ENCODE results near the gene RAD9B. TPM values are rescaled to one million over a fixed set of nuclear protein-coding genes. Genes with fewer than 3 reads are reported as not detected.
A peak's percentile ranks its signal among the peaks of the same experiment; 100 is the strongest.

The RAD9B gene
- total RNA-seq, 1 donor: 1.3 TPM

- no peak for DNase-seq (ENCODE audit: low read depth)
- no peak overlapping the region for H3K4me3 ChIP-seq (ENCODE audit: low read depth, low read length)
- TF ChIP-seq CTCF (IDR thresholded peaks at IDR 0.05; ENCODE audit: insufficient read depth, low read depth, low read length): no peak
These were observed 26.2 kb downstream of the RAD9B start for GRCh38 chr12:110528277-110528839.

GRCh38 chr12:110530511-110530910 is 28.4 kb downstream of the RAD9B start:
- DNase-seq (ENCODE audit: low read depth): no peak
- no peak overlapping the region for H3K4me3 ChIP-seq (ENCODE audit: low read depth, low read length)
- TF ChIP-seq CTCF (IDR thresholded peaks at IDR 0.05; ENCODE audit: insufficient read depth, low read depth, low read length): no peak

DNA sequence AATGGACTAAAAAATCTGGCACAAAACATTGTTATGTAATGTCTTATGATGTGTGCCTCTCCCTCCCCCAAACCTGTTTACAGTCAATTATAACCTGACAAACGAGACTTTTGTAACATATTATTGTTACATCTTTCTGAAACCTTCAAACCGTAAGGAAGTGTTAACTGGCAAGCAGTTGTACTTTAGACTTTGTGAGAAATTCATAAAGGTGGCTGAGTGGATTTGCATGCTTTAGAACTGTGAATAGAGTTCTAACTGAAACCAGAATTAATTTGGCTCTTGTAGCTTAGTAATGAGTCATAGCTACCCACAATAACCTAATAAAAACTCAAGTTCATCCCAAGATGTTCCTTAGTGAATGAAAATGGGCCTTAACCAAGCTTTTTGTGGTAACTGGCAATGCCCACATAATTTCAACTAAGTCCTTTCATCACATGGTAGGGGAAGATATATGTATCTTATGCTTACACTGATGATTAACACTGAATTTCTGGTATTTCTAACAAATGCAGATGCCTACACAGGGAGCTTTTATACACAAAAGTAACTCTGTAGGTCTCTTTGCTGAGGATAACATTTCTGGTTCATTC is 29.7 kb downstream of the RAD9B start:
- H3K4me3 ChIP-seq (ENCODE audit: low read depth, low read length): no peak overlapping the region
- no peak for TF ChIP-seq CTCF (IDR thresholded peaks at IDR 0.05; ENCODE audit: insufficient read depth, low read depth, low read length)

GRCh38 chr12:110532644-110533043 is 30.5 kb downstream of the RAD9B start:
- no peak for DNase-seq (ENCODE audit: low read depth)
- TF ChIP-seq CTCF (IDR thresholded peaks at IDR 0.05; ENCODE audit: insufficient read depth, low read depth, low read length): no peak

More for the DNA sequence above, 29.7 kb downstream of the RAD9B start:
- peak; percentile 78 for DNase-seq (ENCODE audit: low read depth)

DNA sequence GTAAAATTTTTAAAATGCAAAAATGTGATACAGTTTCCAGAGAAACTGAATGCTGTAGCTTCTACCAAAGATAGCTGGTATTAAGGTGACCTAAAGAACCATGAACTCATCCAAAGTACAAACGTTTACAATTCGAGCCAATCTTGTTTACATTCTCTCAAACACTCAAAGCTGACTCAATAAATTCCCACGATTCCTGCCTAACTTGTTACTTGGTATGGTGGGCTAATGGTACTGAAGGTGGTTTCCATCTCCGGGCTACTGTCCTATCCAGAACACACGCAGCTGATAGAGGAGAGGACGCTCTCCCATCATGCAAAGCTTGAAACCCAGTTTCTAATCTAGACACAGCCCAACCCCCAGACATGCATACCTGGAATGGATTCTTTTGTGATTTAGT is 31.5 kb downstream of the RAD9B start:
- H3K4me3 ChIP-seq (ENCODE audit: low read depth, low read length): no peak overlapping the region
- DNase-seq (ENCODE audit: low read depth): peak; percentile 79
- no peak for TF ChIP-seq CTCF (IDR thresholded peaks at IDR 0.05; ENCODE audit: insufficient read depth, low read depth, low read length)

More at GRCh38 chr12:110532644-110533043, 30.5 kb downstream of the RAD9B start:
- H3K4me3 ChIP-seq (ENCODE audit: low read depth, low read length): no peak overlapping the region

DNA sequence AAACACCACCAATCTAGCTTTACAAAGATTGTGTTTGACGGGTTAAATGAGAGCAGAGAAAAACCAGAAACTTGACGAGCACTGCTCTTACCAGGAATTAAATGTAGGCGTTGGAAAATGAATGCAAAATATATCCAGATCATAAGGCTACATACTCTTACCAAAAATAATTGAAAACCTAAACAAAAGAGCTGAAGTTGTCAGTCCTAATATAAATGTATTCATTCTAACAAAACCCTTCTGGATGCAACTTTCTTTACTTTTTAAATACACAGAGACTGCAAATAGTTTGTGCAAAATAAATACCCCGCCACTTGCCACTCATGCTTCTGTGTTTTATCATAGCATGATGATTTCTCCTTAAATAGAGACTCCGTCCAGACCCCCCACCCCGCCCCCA is 32.7 kb downstream of the RAD9B start:
- H3K4me3 ChIP-seq (ENCODE audit: low read depth, low read length): no peak overlapping the region
- no peak for TF ChIP-seq CTCF (IDR thresholded peaks at IDR 0.05; ENCODE audit: insufficient read depth, low read depth, low read length)
- DNase-seq (ENCODE audit: low read depth): no peak

All from fibroblast of villous mesenchyme (primary cell).